ENCODE results near the gene KCND3. TPM values are rescaled to one million over a fixed set of nuclear protein-coding genes. Genes with fewer than 3 reads are reported as not detected.

KCND3 gene
- total RNA-seq, 4 donors from 2014 or later: 1.0 to 6.9 (median 3.9) TPM

- Histone ChIP-seq H3K36me3 (no peaks in the 10 kb centered on the region), H3K9me3 (no peaks in the 10 kb centered on the region), H3K4me1 (no peaks in the 10 kb centered on the region), H3K27me3 (peaks cover 0 to 5% of the 10 kb centered on the region in 2 donors), H3K27ac (no peak overlapping the region), H3K4me3 (no peak overlapping the region)
- TF ChIP-seq CTCF (IDR thresholded peaks at IDR 0.05): no peak
- TF ChIP-seq EP300 (IDR thresholded peaks at IDR 0.05): no peak
- no peak for TF ChIP-seq POLR2A (IDR thresholded peaks at IDR 0.05)
- WGBS, 2 donors: 74 to 77% methylated on average over 6 of the region's 6 CpGs
- DNase-seq (ENCODE audit: low spot score in 2 of 2): no peak
These were observed 106.9 kb downstream of the KCND3 start for GRCh38 chr1:111882559-111882958.

GRCh38 chr1:111880881-111881837 is 108.3 kb downstream of the KCND3 start:
- WGBS, 2 donors: 24 to 26% methylated on average over 17 of the region's 17 CpGs
- no peak overlapping the region for H3K4me3 ChIP-seq
- no peaks in the 10 kb centered on the region for H3K9me3 ChIP-seq
- no peak for DNase-seq (ENCODE audit: low spot score in 2 of 2)
- no peaks in the 10 kb centered on the region for H3K36me3 ChIP-seq
- H3K27ac ChIP-seq: no peak overlapping the region
- TF ChIP-seq POLR2A (IDR thresholded peaks at IDR 0.05): no peak
- TF ChIP-seq EP300 (IDR thresholded peaks at IDR 0.05): no peak
- no peak for TF ChIP-seq CTCF (IDR thresholded peaks at IDR 0.05)
- H3K4me1 ChIP-seq: no peaks in the 10 kb centered on the region
- H3K27me3 ChIP-seq: peaks cover 0 to 5% of the 10 kb centered on the region in 2 donors

GRCh38 chr1:111879081-111879480 is 110.4 kb downstream of the KCND3 start:
- 55 to 65% methylated on average over 4 of the region's 4 CpGs for WGBS, 2 donors
- Histone ChIP-seq H3K27ac (no peak overlapping the region), H3K4me1 (no peaks in the 10 kb centered on the region), H3K9me3 (no peaks in the 10 kb centered on the region), H3K4me3 (no peak overlapping the region), H3K27me3 (peaks cover 0 to 5% of the 10 kb centered on the region in 2 donors), H3K36me3 (no peaks in the 10 kb centered on the region)
- no peak for DNase-seq (ENCODE audit: low spot score in 2 of 2)
- no peak for TF ChIP-seq EP300 (IDR thresholded peaks at IDR 0.05)
- TF ChIP-seq POLR2A (IDR thresholded peaks at IDR 0.05): no peak
- TF ChIP-seq CTCF (IDR thresholded peaks at IDR 0.05): no peak

GRCh38 chr1:111878649-111879048 is 110.8 kb downstream of the KCND3 start:
- TF ChIP-seq CTCF (IDR thresholded peaks at IDR 0.05) (no peak), POLR2A (IDR thresholded peaks at IDR 0.05) (no peak), EP300 (IDR thresholded peaks at IDR 0.05) (no peak)
- DNase-seq (ENCODE audit: low spot score in 2 of 2): no peak
- peaks cover 0 to 5% of the 10 kb centered on the region in 2 donors for H3K27me3 ChIP-seq
- no peak overlapping the region for H3K4me3 ChIP-seq
- no peaks in the 10 kb centered on the region for H3K4me1 ChIP-seq
- H3K36me3 ChIP-seq: no peaks in the 10 kb centered on the region
- WGBS, 2 donors: 44 to 55% methylated on average over 1 of the region's 1 CpG
- no peak overlapping the region for H3K27ac ChIP-seq
- no peaks in the 10 kb centered on the region for H3K9me3 ChIP-seq

GRCh38 chr1:111878091-111878490 is 111.4 kb downstream of the KCND3 start:
- Histone ChIP-seq H3K36me3 (no peaks in the 10 kb centered on the region), H3K27ac (no peak overlapping the region), H3K4me1 (no peaks in the 10 kb centered on the region), H3K9me3 (no peaks in the 10 kb centered on the region), H3K4me3 (no peak overlapping the region), H3K27me3 (peaks cover 0 to 5% of the 10 kb centered on the region in 2 donors)
- 74 to 76% methylated on average over 7 of the region's 7 CpGs for WGBS, 2 donors
- TF ChIP-seq EP300 (IDR thresholded peaks at IDR 0.05) (no peak), POLR2A (IDR thresholded peaks at IDR 0.05) (no peak), CTCF (IDR thresholded peaks at IDR 0.05) (no peak)
- DNase-seq (ENCODE audit: low spot score in 2 of 2): no peak

Measured in tibial nerve (tissue), 4 donors.